ENCODE measurements around the gene VPS35. TPM values are rescaled to one million over a fixed set of nuclear protein-coding genes. Genes with fewer than 3 reads are reported as not detected.

VPS35 gene
- total RNA-seq, 2 donors from 2014 or later, result 99.1 to 107 TPM

DNA sequence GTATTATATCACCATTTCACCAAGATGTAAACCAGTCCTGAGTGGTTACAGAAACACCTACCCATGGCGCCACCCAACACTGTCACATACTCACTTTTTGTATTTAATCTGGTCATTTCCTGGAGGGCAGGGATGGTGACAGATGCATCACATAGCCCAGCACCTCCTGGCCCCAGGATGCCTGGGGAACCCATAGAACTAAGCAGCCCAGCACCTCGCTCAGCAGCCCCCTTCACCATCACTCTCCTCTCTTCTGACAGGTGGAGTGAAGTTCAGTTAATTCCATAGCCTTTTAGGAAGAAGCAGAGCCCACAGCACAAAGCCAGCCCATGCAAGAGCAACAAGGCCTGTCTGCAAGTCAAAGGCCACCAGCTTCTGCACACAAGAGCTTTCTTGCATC, 31.6 kb upstream of the VPS35 start:
- 92% methylated on average over 2 of the region's 2 CpGs for WGBS
- no peaks in the 10 kb centered on the region for H3K36me3 ChIP-seq
- no peaks in the 10 kb centered on the region for H3K27me3 ChIP-seq (replicated peaks; ENCODE audit: insufficient read depth)
- H3K9me3 ChIP-seq, result no peaks in the 10 kb centered on the region
- H3K4me1 ChIP-seq (replicated peaks), result no peaks in the 10 kb centered on the region
- intact Hi-C loops (cut with DNase I), result no loop called here
- no peak overlapping the region for H3K27ac ChIP-seq
- H3K4me3 ChIP-seq, result no peak overlapping the region
- TF ChIP-seq, protein P1, sequence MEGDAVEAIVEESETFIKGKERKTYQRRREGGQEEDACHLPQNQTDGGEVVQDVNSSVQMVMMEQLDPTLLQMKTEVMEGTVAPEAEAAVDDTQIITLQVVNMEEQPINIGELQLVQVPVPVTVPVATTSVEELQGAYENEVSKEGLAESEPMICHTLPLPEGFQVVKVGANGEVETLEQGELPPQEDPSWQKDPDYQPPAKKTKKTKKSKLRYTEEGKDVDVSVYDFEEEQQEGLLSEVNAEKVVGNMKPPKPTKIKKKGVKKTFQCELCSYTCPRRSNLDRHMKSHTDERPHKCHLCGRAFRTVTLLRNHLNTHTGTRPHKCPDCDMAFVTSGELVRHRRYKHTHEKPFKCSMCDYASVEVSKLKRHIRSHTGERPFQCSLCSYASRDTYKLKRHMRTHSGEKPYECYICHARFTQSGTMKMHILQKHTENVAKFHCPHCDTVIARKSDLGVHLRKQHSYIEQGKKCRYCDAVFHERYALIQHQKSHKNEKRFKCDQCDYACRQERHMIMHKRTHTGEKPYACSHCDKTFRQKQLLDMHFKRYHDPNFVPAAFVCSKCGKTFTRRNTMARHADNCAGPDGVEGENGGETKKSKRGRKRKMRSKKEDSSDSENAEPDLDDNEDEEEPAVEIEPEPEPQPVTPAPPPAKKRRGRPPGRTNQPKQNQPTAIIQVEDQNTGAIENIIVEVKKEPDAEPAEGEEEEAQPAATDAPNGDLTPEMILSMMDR (IDR thresholded peaks at IDR 0.05), result no peak
- no peak for TF ChIP-seq POLR2A (IDR thresholded peaks at IDR 0.05)
- no peak for TF ChIP-seq POLR2AphosphoS5 (IDR thresholded peaks at IDR 0.05)
- DNase-seq (ENCODE audit: low spot score), result no peak

DNA sequence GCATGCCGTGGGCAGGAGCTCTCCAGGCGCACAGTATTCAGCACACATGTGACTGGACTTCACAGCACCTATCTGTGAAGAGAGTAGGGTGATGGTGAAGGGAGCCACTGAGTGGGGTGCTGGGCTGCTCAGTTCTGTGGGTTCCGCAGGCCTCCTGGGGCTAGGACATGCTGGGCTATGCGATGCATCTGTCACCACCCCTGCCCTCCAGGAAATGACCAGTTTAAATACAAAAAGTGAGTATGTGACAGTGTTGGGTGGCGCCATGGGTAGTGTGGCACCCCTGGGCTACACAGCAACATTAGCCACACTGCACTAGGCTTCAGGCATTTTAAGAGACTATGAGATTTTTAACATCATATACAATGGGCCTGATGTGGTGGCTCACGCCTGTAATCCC, 30.6 kb upstream of the VPS35 start:
- no peaks in the 10 kb centered on the region for H3K27me3 ChIP-seq (replicated peaks; ENCODE audit: insufficient read depth)
- intact Hi-C loops (cut with DNase I), result no loop called here
- no peaks in the 10 kb centered on the region for H3K4me1 ChIP-seq (replicated peaks)
- H3K4me3 ChIP-seq, result no peak overlapping the region
- WGBS, result 90% methylated on average over 6 of the region's 6 CpGs
- no peak for TF ChIP-seq POLR2AphosphoS5 (IDR thresholded peaks at IDR 0.05)
- TF ChIP-seq POLR2A (IDR thresholded peaks at IDR 0.05), result no peak
- TF ChIP-seq, protein P1 (IDR thresholded peaks at IDR 0.05), result no peak
- no peak overlapping the region for H3K27ac ChIP-seq
- DNase-seq (ENCODE audit: low spot score), result no peak
- H3K36me3 ChIP-seq, result no peaks in the 10 kb centered on the region
- no peaks in the 10 kb centered on the region for H3K9me3 ChIP-seq

DNA sequence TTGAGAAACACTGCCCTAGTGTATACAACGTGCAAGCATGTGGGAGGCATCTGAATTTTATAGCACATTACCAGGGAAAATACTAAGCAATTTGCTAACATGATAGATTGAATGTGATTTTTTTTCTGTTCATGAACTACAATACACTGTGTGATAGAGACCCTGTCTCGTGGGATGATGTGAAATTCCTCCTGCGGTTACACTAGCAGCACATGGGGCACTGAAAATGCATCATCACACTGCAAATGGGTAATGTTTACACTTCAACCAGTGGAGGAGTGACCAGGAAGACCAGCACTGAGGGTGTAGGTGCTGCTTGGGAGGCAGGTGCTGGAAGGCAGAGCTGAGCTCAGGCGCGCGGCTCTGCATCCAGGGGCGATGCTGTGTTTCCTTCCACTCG, 29.2 kb upstream of the VPS35 start:
- no peak for DNase-seq (ENCODE audit: low spot score)
- Histone ChIP-seq H3K4me3 (no peak overlapping the region), H3K27ac (no peak overlapping the region), H3K36me3 (no peaks in the 10 kb centered on the region), H3K9me3 (no peaks in the 10 kb centered on the region), H3K27me3 (replicated peaks; ENCODE audit: insufficient read depth) (no peaks in the 10 kb centered on the region), H3K4me1 (replicated peaks) (no peaks in the 10 kb centered on the region)
- intact Hi-C loops (cut with DNase I), result no loop called here
- WGBS, result 79% methylated on average over 8 of the region's 8 CpGs
- TF ChIP-seq, protein P1 (IDR thresholded peaks at IDR 0.05), result no peak
- TF ChIP-seq POLR2A (IDR thresholded peaks at IDR 0.05), result no peak
- no peak for TF ChIP-seq POLR2AphosphoS5 (IDR thresholded peaks at IDR 0.05)

DNA sequence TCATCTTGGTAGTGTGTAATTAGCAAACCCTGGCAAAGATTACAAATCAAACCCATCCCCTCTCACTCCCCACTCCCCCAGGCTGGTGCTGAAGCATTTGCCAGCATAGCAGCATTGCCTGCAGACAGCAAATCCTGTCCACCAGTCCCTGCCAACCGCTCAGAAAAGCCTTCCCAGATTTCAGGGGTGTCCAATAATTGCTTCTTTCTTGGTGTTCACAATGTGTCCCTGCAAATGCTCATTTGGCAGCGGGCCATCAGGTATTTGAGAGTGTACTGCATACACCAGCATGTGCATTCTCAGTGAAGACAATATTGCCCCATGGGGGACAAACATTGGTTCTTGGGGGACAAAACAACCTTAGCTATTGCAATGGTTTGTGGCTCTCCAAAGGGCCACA, 28.7 kb upstream of the VPS35 start:
- DNase-seq (ENCODE audit: low spot score), result no peak
- intact Hi-C loops (cut with DNase I), result no loop called here
- TF ChIP-seq, protein P1 (IDR thresholded peaks at IDR 0.05), result no peak
- TF ChIP-seq POLR2AphosphoS5 (IDR thresholded peaks at IDR 0.05) (no peak), POLR2A (IDR thresholded peaks at IDR 0.05) (no peak)
- Histone ChIP-seq H3K4me1 (replicated peaks) (no peaks in the 10 kb centered on the region), H3K9me3 (no peaks in the 10 kb centered on the region), H3K27me3 (replicated peaks; ENCODE audit: insufficient read depth) (no peaks in the 10 kb centered on the region), H3K36me3 (no peaks in the 10 kb centered on the region), H3K4me3 (no peak overlapping the region), H3K27ac (no peak overlapping the region)
- WGBS, result 61% methylated on average over 2 of the region's 2 CpGs

DNA sequence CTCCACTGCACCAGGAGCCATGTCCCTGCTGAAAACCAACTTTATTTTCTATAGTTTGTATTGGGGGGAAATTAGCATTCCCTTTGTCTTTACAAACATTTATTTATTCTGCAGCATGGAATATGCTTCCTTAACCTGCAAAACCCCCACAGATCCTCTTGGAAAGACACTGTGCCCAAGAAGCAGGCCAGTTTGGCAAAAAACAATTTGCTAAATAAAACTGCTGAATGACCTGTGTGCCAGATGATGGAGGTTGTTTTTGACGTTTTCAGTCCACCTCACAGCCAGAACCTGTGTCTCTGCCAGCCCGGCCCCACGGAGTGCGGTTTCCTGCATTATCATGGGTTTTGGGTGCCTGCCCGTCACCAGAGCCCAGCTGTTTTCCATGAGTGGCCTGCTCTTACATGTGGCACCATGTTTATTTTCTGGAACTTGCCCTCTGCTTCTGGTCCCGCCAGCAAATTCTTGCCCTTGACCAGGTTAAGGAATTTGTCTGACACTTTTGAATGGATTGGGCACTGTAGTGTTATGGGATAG, 26.9 kb upstream of the VPS35 start:
- WGBS, result 59% methylated on average over 6 of the region's 6 CpGs
- Histone ChIP-seq H3K4me1 (replicated peaks) (no peaks in the 10 kb centered on the region), H3K27ac (no peak overlapping the region), H3K27me3 (replicated peaks; ENCODE audit: insufficient read depth) (no peaks in the 10 kb centered on the region), H3K9me3 (no peaks in the 10 kb centered on the region), H3K4me3 (no peak overlapping the region), H3K36me3 (no peaks in the 10 kb centered on the region)
- DNase-seq (ENCODE audit: low spot score), result no peak
- TF ChIP-seq POLR2A (IDR thresholded peaks at IDR 0.05) (no peak), POLR2AphosphoS5 (IDR thresholded peaks at IDR 0.05) (no peak)
- TF ChIP-seq, protein P1 (IDR thresholded peaks at IDR 0.05), result no peak
- intact Hi-C loops (cut with DNase I), result no loop called here
